NCI-H2081 treated with DMSO at 0.1 percent for 48 hours (cell line): ENCODE measurements around the gene ABCG4.
"Not testable (repeated sequence)": the region's sequence is repeated elsewhere in the genome, so short reads cannot be mapped to it uniquely, and the experiment has no call there.

Experiments
- DNase-seq: peaks from one replicate; lab custom pipeline; 2025; lab: John Stamatoyannopoulos, UW

Gene ABCG4

GRCh38 chr11:119184399-119184798, 35.5 kb downstream of the ABCG4 start:
- DNase-seq, result not testable (repeated sequence)

- no peak for DNase-seq
These were observed 37.3 kb downstream of the ABCG4 start for GRCh38 chr11:119185981-119186634.

- DNase-seq, result no peak
These were observed 38.5 kb downstream of the ABCG4 start for GRCh38 chr11:119187123-119187892.

- DNase-seq, result no peak
These were observed 39.2 kb downstream of the ABCG4 start for GRCh38 chr11:119188067-119188466.

- no peak for DNase-seq
These were observed 40.0 kb downstream of the ABCG4 start for GRCh38 chr11:119188887-119189286.

GRCh38 chr11:119189393-119189792, 40.5 kb downstream of the ABCG4 start:
- DNase-seq, result no peak

- DNase-seq, result no peak
These were observed 41.7 kb downstream of the ABCG4 start for GRCh38 chr11:119190531-119190930.

GRCh38 chr11:119191265-119191664, 42.4 kb downstream of the ABCG4 start:
- DNase-seq, result not testable (repeated sequence)

GRCh38 chr11:119192111-119192510, 43.3 kb downstream of the ABCG4 start:
- DNase-seq, result no peak

- no peak for DNase-seq
These were observed 44.1 kb downstream of the ABCG4 start for GRCh38 chr11:119193001-119193400.

GRCh38 chr11:119193626-119194025, 44.8 kb downstream of the ABCG4 start:
- DNase-seq, result no peak

- no peak for DNase-seq
These were observed 46.1 kb downstream of the ABCG4 start for GRCh38 chr11:119194811-119195440.

- DNase-seq, result no peak
These were observed 46.8 kb downstream of the ABCG4 start for GRCh38 chr11:119195680-119196079.

- peak; percentile 81 for DNase-seq
These were observed 48.1 kb downstream of the ABCG4 start for GRCh38 chr11:119196833-119197483.

- DNase-seq, result no peak
These were observed 50.1 kb downstream of the ABCG4 start for GRCh38 chr11:119198925-119199324.

- not testable (repeated sequence) for DNase-seq
These were observed 52.4 kb downstream of the ABCG4 start for GRCh38 chr11:119201236-119201635.

GRCh38 chr11:119202554-119202953, 53.7 kb downstream of the ABCG4 start:
- DNase-seq, result no peak

GRCh38 chr11:119204066-119204465, 55.2 kb downstream of the ABCG4 start:
- no peak for DNase-seq

GRCh38 chr11:119205080-119205479, 56.2 kb downstream of the ABCG4 start:
- DNase-seq, result no peak

GRCh38 chr11:119205574-119206510, 57.0 kb downstream of the ABCG4 start, which contains the start of gene CBL:
Gene CBL (plus strand): TSS chr11:119206339. CDS start chr11:119206418, 79 bp downstream.
- peak; percentile 61 for DNase-seq
